ENCODE measurements around the gene PDXDC1.
"Not testable (repeated sequence)": the region's sequence is repeated elsewhere in the genome, so short reads cannot be mapped to it uniquely, and the experiment has no call there.

PDXDC1 gene

DNA sequence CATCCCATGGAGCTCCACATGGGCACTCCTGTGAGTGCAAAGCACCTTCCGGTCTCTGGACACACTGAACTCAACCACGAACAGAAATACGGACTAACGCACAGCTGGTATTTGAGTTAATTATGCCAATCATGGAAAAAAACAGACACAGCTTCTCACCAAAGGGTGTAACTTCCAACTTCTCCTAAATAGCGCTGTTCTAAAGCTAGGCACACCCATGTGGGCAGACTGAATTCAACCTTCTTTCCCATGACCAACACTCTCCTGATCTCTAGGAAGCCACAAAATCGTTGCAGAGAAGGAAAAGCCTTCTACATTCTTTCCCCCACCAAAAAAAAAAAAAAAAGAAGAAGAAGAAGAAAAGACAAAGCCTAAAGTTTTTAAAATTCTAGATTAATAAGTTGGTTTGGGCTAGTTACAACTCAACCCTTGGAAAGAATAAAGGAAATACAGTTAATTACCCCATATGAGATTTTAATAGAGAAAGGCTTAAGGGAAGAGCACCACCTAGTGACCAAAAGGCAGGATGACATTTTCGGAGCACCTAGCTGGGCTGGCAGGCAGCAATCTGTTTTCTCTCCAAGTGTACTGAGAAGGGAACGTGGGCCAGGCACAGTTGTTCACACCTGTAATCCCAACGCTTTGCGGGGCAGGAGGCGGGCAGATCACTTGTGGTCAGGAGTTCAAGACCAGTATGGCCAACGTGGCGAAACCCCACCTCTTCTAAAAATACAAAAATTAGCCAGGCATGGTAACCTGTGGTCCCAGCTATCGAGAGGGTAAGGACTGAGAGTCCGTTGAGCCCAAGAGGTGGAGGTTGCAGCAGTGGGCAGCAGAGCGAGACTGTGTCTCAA is 97.3 kb downstream of the PDXDC1 start:
- not testable (repeated sequence) for DNase-seq

DNA sequence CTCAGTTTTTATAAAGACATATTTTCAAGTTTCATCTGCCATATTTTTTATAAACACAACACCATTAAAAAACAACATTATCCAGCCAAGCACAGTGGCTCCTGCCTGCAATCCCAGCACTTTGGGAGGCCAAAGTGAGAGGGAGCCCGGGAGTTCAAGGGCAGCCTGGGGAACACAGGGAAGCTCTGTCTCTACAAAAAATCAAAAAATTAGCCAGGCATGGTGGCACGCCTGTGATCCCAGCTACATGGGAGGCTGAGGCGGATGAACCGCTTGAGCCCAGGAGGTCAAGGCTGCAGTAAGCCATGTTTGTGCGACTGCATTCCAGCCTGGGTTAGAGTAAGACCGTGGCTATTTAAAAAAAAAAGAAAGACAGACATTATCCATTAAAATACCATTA is 98.3 kb downstream of the PDXDC1 start:
- DNase-seq, result no peak

DNA sequence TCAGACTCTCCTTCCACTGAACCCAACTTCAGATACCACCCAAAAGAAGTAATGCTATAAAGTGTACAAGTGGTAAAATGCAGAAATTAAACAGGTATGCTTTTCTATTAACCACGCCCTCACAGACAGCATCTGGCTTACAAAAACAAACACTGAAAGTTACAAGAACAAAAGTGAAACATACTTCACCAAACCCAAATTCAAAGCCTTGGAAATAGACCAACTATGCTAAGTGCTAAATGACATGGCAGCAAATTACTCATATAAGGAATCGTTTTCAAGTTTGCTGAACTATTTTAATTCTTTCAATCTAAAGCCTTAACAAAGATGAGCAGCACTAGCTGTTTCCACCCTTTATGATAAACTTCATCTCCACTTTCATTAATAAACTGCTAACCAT is 101.3 kb downstream of the PDXDC1 start:
- not testable (repeated sequence) for DNase-seq

DNA sequence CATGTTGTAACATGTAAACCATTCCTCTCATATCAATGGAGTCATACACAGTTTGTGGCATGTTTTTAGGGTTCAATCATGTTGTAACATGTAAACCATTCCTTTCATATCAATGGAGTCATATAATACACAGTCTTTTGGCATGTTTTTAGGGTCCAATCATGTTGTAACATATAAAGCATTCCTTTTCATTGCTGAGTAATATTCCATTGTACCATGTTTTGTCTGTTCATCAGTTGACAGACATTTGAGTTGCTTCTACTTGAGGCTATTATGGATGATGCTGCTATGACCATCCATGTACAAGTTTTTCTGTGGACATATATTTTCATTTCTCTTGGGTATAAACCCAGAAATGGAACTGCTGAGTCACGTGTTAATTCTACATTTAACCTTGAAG is 106.1 kb downstream of the PDXDC1 start:
- DNase-seq, result not testable (repeated sequence)

DNA sequence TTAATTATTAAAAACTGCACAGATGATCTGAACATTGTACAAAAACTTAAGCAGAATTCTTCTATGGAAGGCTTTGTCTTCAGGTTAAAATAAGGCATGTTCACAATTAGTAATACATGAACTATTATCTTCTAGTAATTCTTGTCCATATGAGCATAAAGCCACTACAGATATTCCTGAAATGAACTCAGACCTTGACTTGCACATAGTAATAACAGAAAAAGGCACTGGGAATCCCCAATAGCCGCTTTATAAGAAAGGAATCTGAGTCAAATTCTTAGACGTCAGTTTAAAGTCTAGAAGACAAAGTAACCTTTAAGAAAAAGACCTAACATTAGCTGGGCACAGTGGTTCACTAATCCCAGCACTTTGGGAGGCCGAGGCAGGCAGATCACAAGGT is 108.0 kb downstream of the PDXDC1 start:
- not testable (repeated sequence) for DNase-seq

DNA sequence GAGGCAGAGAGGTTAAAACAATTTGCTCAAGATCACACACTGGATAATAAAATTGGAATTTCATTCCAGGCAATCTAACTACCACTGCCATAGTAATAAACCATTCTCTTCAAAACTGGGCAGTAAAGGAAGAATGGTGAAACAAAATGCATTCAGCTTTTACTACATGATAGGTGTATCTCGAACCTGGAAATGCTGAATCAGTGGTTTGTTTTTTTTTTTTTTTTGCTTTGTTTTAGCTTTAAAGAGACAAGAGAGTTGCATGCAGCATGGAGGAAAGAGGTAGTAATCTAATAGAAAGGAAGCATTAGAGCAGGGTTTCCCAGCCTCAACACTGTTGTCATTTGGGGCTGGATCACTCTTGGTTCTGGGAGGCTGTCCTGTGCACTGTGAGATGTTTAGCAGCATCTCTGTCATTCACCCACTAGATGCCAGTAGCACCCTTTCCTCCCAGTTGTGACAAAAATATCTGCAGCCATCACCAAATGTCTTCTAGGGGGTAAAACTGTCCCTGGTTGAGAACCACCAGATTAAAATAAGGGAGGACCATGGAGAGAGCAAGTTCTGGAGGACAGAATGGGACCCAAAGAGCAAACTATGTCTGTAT is 115.9 kb downstream of the PDXDC1 start:
- DNase-seq, result not testable (repeated sequence)

DNA sequence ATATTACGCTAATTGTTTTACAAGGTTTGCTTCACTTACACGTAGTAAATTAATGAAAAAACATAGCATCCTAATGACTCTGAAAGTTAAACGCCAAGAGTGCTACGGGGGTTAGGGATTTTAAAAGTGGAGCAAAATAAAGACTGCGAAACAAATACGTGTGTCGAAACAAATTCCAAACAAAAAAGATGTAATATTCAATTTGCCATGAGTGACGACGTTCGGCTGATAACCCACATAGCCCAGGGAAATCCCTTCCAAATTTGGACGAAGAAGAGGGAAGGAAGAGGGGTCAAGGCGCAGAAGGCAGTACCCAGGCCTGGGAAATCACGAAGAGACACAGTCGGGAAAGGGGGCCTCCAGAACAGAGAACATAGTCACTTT is 118.7 kb downstream of the PDXDC1 start:
- DNase-seq, result not testable (repeated sequence)

DNA sequence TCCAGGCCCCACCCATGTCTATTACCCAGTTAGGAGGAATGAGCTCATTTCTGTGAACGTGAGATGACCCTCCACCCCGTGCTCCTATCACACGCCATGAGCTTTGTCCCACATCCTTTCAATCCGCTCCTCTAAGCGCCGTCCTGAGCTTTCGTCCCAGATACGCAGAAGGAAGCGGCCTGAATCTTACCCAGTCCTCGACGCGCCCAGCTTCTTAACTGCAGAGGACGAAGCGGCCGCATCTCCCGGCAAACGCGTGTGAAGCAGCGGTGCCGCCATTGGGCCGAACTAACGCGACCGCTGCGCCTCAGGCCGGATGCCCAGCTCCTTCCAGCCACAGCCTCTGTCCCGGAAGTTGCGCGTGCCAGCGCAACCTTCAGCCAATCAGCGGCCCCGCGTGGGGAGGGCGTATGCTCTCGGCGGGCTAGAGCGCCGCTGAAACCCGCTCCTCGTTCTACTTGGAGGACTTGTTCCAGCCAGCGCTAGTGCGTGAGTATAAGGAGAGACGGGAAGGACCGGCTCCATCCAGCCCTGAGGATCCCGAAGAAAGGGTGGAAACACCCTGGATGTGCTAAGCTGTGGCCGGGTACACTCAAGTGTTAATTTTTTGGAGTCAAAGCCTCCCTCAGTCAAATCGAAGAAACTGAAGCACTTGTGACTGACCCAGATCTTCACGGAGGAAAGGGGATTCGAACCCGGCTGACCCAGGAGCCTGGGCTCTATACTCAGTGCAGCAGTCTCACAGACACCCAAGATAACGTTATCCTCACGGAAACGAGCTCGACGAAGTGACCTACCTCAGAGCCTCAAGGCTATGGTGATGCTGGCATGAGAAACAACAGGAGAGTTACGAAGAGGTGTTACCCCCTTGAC is 119.4 kb downstream of the PDXDC1 start, which contains the start of gene RRN3:
TSS of gene RRN3 (minus strand) at position 318 of the 873 bp plus-strand sequence. CDS start at position 279, 39 bp downstream.
- peak; percentile 87 for DNase-seq

DNA sequence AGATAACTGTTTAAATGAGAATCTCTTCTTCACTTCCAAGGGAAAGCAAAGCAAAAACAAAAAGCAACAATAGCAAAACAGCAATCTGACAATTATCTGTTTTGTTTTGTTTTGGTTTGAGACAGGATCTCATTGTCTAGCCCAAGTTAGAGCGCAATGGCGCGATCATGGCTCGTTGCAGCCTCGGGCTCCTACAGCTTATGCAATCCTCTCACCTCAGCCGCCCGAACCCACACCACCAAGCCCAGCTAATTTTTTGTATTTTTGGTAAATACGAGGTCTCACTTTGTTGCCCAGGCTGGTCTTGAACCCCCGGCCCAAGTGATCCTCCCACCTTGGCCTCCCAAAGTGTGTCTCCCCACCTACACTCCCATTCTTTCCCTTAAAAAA is 121.8 kb downstream of the PDXDC1 start:
- not testable (repeated sequence) for DNase-seq

DNA sequence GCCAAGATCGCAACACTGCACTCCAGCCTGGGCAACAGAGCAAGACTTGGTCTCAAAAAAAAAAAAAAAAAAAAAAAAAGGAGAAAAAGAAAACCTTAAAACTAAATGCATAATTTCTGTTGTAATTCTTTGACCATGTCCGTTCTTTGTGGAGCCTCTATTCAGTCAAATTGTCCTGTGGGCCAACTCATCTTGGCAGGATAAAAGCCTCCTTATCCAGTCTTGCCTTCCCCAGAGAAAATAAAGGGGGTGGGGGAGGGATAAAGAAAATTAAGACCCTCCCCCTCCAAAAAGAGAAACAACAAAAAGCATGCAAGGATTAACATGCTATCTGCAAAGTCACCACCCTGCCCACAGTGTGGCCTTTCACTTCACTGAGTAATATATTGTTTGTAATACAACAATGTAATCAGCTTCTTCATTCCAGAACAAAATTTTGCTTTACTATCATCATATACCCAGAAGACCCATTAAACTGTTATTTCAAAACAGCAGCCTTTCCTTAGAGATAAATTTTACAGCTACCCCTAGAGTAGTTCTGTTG is 124.6 kb downstream of the PDXDC1 start:
- not testable (repeated sequence) for DNase-seq

DNA sequence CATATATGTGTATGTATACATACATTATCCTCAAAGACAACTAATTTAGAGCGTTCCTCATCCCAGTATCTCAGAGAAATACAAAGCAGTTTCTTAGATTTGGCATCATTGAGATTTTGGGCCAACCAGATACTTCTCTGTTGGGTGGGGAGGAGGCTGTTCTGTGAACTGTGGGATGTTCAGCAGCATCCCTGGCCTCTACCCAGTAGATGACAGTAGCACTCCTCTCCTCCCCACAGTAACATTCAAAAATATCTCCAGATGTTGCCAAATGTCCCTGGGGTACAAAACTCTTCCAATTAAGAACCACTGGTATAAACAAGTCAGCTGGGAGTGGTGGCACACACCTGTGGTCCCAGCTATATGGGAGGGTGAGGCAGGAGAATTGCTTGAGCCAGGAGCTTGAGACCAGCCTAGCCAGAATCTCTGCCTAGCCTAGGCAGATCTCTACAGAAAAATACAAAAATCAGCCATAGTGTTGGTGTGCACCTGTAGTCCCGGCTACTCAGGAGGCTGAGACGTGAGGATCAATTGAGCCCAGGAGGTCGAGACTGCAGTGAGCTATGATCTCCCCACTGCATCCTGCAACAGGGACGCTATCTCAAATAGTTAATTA is 125.7 kb downstream of the PDXDC1 start:
- not testable (repeated sequence) for DNase-seq

DNA sequence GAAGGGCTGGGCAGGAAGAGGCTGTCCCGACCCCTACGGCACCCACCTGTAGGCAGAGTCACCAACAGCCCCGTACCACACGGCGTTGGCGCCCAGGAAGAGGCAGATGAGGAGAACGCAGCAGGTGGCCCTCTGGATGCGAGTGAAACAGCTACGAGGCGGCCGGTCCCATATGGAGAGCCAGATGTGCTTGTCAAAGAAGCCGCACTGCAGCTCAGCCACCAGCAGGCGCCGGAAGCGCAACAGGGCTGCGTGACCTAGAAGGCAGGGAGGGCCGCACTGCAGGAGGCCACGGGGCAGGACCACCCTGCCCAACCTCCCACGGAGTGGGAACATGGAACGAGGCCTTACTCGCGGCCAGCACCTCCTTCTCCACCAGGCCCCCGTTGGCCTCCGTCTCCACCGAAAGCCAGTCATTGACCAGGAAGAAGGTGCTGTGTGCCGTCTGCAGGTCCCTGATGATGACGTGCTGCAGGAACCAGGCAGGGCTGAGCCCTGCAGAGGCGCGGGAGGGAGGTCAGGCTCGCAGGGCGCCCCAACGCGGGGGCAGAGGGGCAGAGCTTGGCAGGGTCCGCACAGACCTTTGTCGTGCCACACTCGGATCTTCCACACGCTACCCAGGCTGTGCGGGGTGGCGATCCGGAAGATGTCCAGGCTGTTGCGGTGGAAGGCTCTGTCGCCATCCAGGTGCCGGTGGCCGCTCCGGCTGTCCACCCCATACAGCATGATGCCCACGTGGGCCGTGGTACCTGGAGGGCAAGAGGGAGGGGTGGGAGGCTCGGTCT is 153.0 kb downstream of the PDXDC1 start:
- DNase-seq, result not testable (repeated sequence)

DNA sequence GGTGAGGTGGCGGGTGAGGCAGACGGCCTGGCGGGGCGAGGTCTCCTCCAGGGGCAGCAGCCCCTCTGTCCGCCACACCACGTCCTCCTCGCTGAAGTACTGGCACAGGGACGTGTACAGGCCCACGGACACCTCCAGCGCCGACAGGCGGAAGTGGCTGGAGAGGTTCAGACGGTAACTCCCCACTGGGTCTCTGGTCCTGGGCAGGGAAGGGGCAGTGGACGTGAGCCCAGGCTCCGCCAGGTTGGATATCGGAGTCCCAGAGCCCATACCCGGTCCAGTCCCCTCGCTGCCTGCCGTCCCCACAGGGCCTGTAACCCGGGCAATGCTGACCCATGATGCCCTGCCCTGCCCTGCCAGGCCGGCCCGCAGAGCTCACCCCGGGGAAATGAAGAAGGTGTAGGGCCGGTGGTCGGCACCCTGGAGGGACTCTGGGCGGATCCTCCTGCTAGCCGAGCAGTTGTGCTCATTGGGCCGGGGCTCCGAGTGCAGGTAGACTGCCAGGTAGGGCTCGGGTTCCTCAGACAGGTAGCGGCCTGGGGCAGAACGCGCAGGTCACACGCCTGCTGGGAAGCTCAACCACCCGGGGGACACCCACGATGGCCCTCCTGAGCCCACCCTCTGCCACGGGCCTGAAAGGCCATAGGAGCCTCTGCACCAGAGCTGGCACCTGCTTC is 155.6 kb downstream of the PDXDC1 start:
- not testable (repeated sequence) for DNase-seq

DNA sequence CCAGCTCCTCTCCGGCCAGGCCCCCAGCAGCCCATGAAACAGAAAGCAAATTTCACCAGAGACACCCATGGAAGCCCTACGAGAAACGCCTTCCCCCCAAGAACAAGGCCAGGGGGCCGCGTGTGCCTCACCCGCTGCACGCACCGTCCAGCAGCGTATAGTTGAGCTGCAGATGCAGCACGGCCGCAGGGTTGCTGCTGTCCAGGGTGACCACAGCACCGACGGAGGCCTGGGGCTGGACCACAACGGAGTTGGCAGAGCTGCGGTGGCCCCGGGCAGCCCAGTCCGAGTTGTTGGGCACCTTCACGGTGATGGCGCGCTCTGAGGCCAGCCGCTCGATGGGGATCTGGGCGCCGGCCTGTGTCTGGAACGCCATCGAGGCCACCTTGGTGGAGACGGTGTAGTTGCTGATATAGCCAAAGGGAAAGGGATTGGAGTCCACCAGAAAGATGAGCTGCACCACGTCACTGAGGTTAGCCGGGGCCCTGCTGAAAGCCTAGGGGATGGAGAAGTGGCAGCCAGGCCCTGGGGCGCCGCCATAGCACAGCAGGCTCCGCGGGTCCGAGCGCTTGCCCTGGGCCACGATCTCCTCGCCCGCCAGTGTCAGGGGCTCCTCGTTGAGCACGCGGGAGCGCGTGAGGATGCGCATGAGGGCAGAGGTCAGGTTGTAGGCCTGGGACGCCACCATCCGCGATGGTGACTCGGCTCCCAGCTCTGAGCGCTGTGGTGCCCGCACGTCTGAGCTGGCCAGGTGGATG is 156.3 kb downstream of the PDXDC1 start:
- not testable (repeated sequence) for DNase-seq

DNA sequence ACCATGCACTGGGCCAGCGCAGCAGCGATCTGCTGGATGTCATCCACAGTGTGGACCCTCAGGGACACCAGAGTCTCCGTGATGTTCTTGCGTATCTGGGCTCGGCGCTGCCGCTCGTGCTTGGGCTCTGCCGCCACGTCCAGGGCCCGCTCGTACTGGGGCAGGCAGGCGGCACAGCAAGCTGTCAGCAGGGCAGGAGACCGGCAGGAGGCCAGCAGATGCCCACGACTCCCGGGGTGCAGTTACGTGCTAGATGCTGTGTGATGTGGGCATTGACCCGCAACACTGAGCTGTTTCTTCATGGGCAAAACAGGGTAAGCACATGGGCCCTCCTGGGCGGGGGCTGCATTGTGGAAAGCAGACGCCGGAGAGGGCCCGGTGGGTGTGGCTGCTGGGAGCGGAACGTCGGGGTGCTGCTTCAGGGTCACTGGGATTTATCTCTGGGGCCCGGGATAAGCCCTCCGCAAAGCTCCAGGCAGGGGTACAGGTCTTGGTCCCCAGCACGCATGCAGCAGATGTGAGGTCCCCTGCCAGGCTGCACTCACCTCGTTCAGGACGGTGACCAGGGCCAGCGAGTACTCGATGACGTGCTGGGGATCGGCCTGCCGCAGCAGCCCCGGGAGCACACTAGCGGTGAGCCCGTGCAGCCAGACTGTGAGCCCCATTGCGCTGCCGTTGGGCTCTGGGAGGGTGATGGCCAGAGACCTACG is 158.0 kb downstream of the PDXDC1 start:
- DNase-seq, result not testable (repeated sequence)

DNA sequence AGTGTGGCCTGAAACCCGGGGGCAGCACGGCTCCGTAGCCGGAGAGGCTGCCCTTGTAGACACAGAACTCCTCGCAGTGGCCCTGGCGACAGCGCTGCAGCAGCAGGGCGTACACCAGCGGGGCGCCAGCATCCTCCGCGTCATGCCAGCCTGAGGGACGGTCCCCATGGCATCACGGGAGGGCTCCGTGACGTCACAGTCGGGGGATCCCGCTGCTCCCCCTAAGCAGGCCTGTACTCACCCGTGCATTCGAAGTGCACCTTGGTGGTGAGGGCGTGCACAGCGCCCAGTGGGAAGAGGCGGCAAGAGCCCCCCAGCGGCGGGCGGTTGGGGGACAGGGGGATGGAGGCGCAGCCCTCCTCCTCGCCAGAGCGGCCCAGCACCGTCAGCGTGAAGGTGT is 158.7 kb downstream of the PDXDC1 start:
- not testable (repeated sequence) for DNase-seq

DNA sequence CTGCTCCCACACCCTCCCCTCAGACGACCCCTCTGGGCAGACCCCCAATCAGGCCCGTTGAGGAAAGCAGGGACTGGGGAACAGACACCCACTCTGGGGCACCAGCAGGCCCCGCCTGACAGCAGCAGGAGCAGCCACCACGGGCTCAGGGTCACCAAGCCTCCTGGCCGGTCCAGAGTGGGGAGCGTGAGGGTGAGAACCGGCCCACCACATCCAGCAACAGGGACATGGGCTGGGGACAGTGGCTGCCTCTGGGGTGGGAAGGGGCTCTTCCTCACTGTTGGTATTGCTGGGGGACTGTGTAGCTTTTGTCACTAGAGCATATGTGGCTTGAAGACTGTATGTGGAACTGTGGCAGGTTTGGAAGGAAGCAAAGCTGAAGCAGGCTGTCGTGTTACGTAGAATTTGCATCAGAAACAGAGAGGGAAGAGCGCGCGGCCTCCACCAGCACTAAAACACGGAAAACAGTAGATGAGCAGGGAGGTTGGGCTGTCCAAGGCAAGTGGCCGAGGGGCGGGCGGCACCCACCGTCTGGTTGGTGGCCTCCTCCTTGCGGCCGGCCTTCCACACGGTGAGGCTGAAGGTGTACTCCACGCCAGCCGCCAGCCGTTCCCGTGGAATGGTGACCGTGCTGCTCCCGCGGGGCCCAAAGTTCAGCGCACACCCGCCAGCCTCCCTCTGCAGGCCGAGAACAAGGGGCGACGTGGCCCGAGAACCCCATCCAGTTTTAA is 160.1 kb downstream of the PDXDC1 start:
- not testable (repeated sequence) for DNase-seq

DNA sequence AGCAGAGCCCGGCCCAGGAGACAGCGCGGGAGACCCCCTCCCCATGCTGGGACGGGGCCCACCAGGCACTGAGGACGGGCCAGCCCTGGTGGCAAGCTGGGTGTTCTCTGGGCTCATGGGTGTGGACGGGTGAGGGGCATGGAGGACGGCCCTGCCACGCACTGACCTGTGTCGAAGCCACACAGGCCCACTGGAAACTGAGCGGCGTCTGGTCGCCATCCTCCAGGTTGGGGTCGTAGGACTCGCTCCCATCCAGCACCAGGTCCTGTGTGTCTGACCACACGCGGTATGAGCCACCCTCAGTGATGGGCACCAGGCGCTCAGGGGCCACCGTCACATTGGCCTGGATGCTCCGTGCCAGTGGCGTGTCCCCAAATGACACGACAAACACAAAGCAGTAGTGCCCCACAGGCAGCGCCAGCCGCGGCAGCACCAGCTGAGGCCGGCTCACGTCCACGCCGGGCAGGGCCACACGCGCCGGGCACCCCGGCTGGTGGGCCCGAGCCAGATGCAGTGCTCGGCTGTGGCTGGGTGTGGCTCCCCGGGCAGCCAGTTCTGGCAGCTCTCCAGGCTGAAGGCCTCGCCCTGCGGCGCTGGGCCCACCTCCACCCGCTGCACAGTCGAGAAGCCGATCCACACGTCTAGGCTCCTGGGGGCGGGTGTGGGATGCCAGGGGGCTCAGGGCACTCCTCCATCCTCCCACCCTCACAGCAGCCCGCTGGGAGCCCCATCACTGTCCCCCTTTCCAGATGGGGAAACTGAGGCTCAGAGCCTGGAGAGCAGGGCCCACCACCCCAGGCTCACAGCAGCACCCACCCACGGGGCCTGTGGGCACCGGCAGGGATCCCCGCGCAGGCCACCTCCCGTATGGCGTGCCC is 160.9 kb downstream of the PDXDC1 start:
- not testable (repeated sequence) for DNase-seq

Data from CD4-positive, alpha-beta T cell treated with Interleukin-6 for 4 hours (primary cell).